Adrenal gland (tissue), 12 donors: Measurements from ENCODE around the gene TNK1. TPM values are rescaled to one million over a fixed set of nuclear protein-coding genes. Genes with fewer than 3 reads are reported as not detected.
A peak's percentile ranks its signal among the peaks of the same experiment; 100 is the strongest.

Experiments
- DNase-seq, 7 donors: peaks; one replicate each; pipeline ENCODE4 v3.0.0-alpha.2; 2019 to 2020
- H3K27ac ChIP-seq, 5 donors: fragments of 200-600 bp; sonication (generic) in 4 of 5; 1 replicate in 3 of 5; 2 replicates in 2 of 5; pipeline versions ENCODE4 v1.5.1 to v1.8.0; 2016 to 2020; ENCODE audit warnings: mild to moderate bottlenecking in 1 of 5
- H3K27me3 ChIP-seq: fragments of 200-600 bp; 2 replicates; pipeline ENCODE4 v1.8.0; 2021
- H3K36me3 ChIP-seq, 2 donors: fragments of 200-600 bp; replicated peaks in 1 of 2; 1 replicate in 1 of 2; 2 replicates in 1 of 2; pipeline versions ENCODE4 v1.5.1 to v1.8.0; 2018 to 2022
- H3K4me1 ChIP-seq, 2 donors: fragments of 200-600 bp; replicated peaks in 1 of 2; 1 replicate in 1 of 2; 2 replicates in 1 of 2; pipeline versions ENCODE4 v1.5.1 to v1.8.0; 2018 to 2021
- H3K4me3 ChIP-seq, 4 donors: fragments of 200-600 bp; sonication (generic) in 3 of 4; one replicate each; pipeline ENCODE4 v1.5.1; 2016 to 2018
- H3K9me3 ChIP-seq, 3 donors: fragments of 200-600 bp; sonication (generic) in 1 of 3; replicated peaks in 1 of 3; 1 replicate in 2 of 3; 2 replicates in 1 of 3; pipeline versions ENCODE4 v1.5.1 to v1.8.0; 2016 to 2021
- POLR2A ChIP-seq, 2 donors: fragments of 450-650 bp; IDR thresholded peaks; one replicate each; pipeline ENCODE4 v1.6.1; 2017; ENCODE audit warnings: antibody characterized with exemption in 2 of 2, mild to moderate bottlenecking in 2 of 2, moderate library complexity in 1 of 2
- WGBS, 4 donors: extraction: QIAGEN DNeasy Blood & Tissue Kit in 2 of 4; methylation state at CpG; one replicate each; pipeline versions ENCODE4 v1.1.5 to v1.1.7; 2013 to 2017; 5-methylcytosine and 5-hydroxymethylcytosine counted together
- intact Hi-C, 2 donors: fragments of 100-400 bp; cut with DNase I; formaldehyde crosslinking; loops; one replicate each; pipeline versions ENCODE4 v1.14.1 to v1.15.0; 2022 to 2023
- polyA plus RNA-seq, 3 donors: library from polyadenylated mRNA; stranded (reverse); fragments of 200-250 nt in 2 of 3; fragments of 350-450 nt in 1 of 3; fragmentation: Illumina TruSeq in 1 of 3; extraction: RNeasy Lipid Tissue Mini Kit (QIAGEN cat#74804) in 1 of 3; gene quantifications; one replicate each; pipeline ENCODE4 v1.2.3, GENCODE V29; 2013 to 2014
- total RNA-seq, 9 donors: library from RNA; depleted of rRNA in 4 of 9; stranded (reverse); fragments of >200 nt in 4 of 9; fragments of 120-200 nt in 1 of 9; fragmentation: NEBNext Ultra II Directional in 1 of 9; extraction: Animal tissue kit (Norgen Biotek cat#: 25700) in 1 of 9; gene quantifications; one replicate each; pipeline versions ENCODE4 v1.1.0 to v1.2.4, GENCODE V29; 2013 to 2023
- TF ChIP-seq, protein P1 (sequence below), 6 experiments: fragments of 450-650 bp in 4 of 6; fragments of 200-600 bp in 2 of 6; sonication (generic) in 1 of 6; IDR thresholded peaks; 1 replicate in 5 of 6; 2 replicates in 1 of 6; pipeline versions ENCODE4 v1.5.1 to v1.8.0; 2016 to 2021; ENCODE audit warnings: antibody characterized with exemption in 6 of 6, mild to moderate bottlenecking in 2 of 6, moderate library complexity in 1 of 6
- donor health status: healthy with polysubstance abuse.
- donor health status: Bipolar disorder and iron deficiency.
- donor health status: DM: yes; HTN: yes; CAD: no.
- donor health status: DM: no; HTN: no; CAD: no.
- donor health status: DM: no; HTN: no; CAD: no.
- donor health status: DM: yes; HTN: yes; CAD: no.

TNK1 gene
- total and polyA plus RNA-seq, 12 donors = 0.06 to 8.7 (median 2.0) TPM

DNA sequence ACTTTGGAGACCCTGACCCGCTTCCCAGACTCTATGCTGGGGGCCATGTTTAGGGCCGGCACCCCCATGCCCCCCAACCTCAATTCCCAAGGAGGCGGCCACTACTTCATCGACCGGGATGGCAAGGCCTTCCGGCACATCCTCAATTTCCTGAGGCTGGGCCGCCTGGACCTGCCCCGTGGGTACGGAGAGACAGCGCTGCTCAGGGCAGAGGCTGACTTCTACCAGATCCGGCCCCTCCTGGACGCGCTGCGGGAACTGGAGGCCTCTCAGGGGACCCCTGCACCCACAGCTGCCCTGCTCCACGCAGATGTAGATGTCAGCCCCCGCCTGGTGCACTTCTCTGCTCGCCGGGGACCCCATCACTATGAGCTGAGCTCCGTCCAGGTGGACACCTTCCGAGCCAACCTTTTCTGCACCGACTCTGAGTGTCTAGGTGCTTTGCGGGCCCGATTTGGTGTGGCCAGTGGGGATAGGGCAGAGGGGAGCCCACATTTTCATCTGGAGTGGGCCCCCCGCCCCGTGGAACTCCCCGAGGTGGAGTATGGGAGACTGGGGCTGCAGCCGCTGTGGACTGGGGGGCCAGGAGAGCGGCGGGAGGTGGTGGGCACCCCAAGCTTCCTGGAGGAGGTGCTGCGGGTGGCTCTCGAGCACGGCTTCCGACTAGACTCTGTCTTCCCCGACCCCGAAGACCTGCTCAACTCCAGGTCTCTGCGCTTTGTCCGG, 27.8 kb upstream of the TNK1 start:
- Histone ChIP-seq H3K9me3 (no peaks in the 10 kb centered on the region), H3K4me1 (peaks cover 21 to 31% of the 10 kb centered on the region in 2 donors), H3K27me3 (no peaks in the 10 kb centered on the region), H3K36me3 (no peaks in the 10 kb centered on the region), H3K4me3 (peak overlapping the region in 1 of 4 donors; percentile 78), H3K27ac (peak overlapping the region in 1 of 5 donors; percentile 99)
- intact Hi-C loops = loop anchor here (10.0 kb wide), 2 partner anchors 202 to 212 kb away; partner anchors contain the start of genes SENP3 (in 1 of the 2) and TNFSF13 (in 1 of the 2)
- 89 to 92% (median 90%) methylated on average over 19 to 37 of the region's 37 CpGs for WGBS, 4 donors
- DNase-seq = peak in 2 of 7 donors; percentile 28 to 37
- TF ChIP-seq, protein P1, sequence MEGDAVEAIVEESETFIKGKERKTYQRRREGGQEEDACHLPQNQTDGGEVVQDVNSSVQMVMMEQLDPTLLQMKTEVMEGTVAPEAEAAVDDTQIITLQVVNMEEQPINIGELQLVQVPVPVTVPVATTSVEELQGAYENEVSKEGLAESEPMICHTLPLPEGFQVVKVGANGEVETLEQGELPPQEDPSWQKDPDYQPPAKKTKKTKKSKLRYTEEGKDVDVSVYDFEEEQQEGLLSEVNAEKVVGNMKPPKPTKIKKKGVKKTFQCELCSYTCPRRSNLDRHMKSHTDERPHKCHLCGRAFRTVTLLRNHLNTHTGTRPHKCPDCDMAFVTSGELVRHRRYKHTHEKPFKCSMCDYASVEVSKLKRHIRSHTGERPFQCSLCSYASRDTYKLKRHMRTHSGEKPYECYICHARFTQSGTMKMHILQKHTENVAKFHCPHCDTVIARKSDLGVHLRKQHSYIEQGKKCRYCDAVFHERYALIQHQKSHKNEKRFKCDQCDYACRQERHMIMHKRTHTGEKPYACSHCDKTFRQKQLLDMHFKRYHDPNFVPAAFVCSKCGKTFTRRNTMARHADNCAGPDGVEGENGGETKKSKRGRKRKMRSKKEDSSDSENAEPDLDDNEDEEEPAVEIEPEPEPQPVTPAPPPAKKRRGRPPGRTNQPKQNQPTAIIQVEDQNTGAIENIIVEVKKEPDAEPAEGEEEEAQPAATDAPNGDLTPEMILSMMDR (IDR thresholded peaks at IDR 0.05) = no peak
- TF ChIP-seq POLR2A (IDR thresholded peaks at IDR 0.05) = no peak

DNA sequence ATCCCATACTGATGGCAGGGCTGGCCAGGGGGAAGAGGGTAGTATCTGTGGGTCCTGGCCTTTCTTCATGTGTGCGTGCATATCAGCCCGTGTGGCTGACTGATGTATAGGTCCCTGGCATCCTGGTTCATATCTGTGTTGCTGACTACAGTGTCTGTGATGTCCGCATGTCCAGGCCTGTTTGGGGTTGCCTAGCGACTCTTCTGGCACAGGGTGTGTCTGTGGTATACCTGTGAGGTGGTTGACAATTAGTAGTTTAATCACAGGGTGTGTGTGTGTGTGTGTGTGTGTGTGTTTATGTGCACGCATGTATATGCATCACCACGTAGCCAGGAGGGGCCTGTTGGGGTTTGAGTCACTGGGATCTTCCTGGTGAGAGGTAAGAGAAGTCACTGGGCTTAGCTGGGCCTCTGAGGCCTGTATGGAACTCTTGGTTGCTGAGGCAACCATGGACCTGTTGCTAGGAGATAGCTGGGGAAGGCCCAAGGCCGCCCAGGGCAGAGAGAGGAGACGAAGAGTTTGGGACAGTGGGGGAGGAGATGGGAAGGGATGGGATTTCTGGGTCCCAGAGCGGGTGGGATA, 26.5 kb upstream of the TNK1 start:
- intact Hi-C loops = loop anchor here (10.0 kb wide), 2 partner anchors 200 to 210 kb away; partner anchors contain the start of genes SENP3 (in 1 of the 2) and TNFSF13 (in 1 of the 2)
- peaks cover 18 to 26% of the 10 kb centered on the region in 2 donors for H3K4me1 ChIP-seq
- H3K4me3 ChIP-seq = no peak overlapping the region
- peak in 2 of 7 donors; percentile 41 to 45 for DNase-seq
- H3K27ac ChIP-seq = no peak overlapping the region
- TF ChIP-seq, protein P1 (IDR thresholded peaks at IDR 0.05) = no peak
- no peak for TF ChIP-seq POLR2A (IDR thresholded peaks at IDR 0.05)
- no peaks in the 10 kb centered on the region for H3K36me3 ChIP-seq
- WGBS, 4 donors = 73 to 76% (median 76%) methylated on average over 6 to 9 of the region's 9 CpGs
- H3K9me3 ChIP-seq = no peaks in the 10 kb centered on the region
- no peaks in the 10 kb centered on the region for H3K27me3 ChIP-seq

DNA sequence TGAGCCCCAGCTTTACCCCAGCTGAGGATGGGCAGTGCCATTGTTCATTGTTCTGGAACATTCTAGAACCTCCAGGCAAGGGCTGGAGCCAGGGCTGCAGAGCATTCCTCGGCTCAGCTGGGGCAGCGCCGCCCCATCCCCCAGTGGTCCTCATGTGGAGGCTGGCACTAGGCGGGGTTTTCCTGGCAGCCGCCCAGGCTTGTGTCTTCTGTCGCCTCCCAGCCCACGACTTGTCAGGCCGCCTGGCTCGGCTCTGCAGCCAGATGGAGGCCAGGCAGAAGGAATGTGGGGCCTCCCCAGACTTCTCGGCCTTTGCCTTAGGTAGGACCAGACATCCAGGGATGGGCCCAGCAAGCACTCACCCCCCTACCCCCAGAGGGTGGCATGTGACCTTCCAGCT, 25.8 kb upstream of the TNK1 start, which contains the start of gene TMEM95:
TMEM95 (plus strand) TSS at position 104 of the 400 bp plus-strand sequence; CDS start at position 153, 49 bp downstream.
- Histone ChIP-seq H3K27ac (no peak within 1 kb of the TSS), H3K27me3 (no peaks in the 10 kb centered on the region), H3K4me1 (peaks cover 11 to 19% of the 10 kb centered on the region in 2 donors), H3K9me3 (no peaks in the 10 kb centered on the region), H3K36me3 (no peaks in the 10 kb centered on the region), H3K4me3 (no peak within 1 kb of the TSS)
- TF ChIP-seq POLR2A (IDR thresholded peaks at IDR 0.05) = no peak
- TF ChIP-seq, protein P1 (IDR thresholded peaks at IDR 0.05) = no peak
- 65 to 100% (median 71%) methylated on average over 1 to 10 of the region's 10 CpGs for WGBS, 4 donors
- DNase-seq = peak in 3 of 7 donors; percentile 30 to 48 (median 35)
- intact Hi-C loops = loop anchor here (5.0 to 10.0 kb wide), 3 partner anchors 77 to 210 kb away; partner anchors contain the start of genes SENP3 (in 1 of the 2) and TNFSF13 (in 1 of the 2)

DNA sequence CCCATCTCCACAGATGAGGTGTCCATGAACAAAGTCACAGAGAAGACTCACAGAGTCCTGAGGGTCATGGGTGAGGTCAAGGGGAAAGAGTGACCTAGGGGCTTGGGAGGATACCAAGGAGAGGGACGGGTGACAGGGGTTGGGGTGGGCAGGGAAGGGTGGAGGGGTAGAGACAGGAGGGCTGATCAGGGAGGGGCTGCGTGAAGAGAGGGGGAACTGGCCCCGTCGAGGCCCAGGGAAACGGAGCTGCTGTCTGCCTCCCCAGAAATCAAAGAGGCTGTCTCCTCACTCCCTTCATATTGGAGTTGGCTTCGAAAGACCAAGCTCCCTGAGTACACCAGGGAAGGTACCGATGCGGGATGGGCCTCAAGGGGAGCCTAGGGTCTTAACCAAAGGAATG, 25.3 kb upstream of the TNK1 start:
- intact Hi-C loops = loop anchor here (5.0 to 10.0 kb wide), 3 partner anchors 77 to 209 kb away; partner anchors contain the start of genes SENP3 (in 1 of the 2) and TNFSF13 (in 1 of the 2)
- no peak overlapping the region for H3K27ac ChIP-seq
- no peak overlapping the region for H3K4me3 ChIP-seq
- no peaks in the 10 kb centered on the region for H3K36me3 ChIP-seq
- WGBS, 4 donors = 75 to 79% (median 77%) methylated on average over 7 to 8 of the region's 8 CpGs
- peaks cover 7 to 15% of the 10 kb centered on the region in 2 donors for H3K4me1 ChIP-seq
- DNase-seq = peak in 1 of 7 donors; percentile 19
- H3K9me3 ChIP-seq = no peaks in the 10 kb centered on the region
- TF ChIP-seq POLR2A (IDR thresholded peaks at IDR 0.05) = no peak
- TF ChIP-seq, protein P1 (IDR thresholded peaks at IDR 0.05) = no peak
- no peaks in the 10 kb centered on the region for H3K27me3 ChIP-seq
